GM12874 (cell line): Measurements from ENCODE around the gene PRAMEF11.
"Not testable (repeated sequence)": the region's sequence is repeated elsewhere in the genome, so short reads cannot be mapped to it uniquely, and the experiment has no call there.

Source experiments
- TF ChIP-seq, protein P1 (sequence below): IDR thresholded peaks from 2 replicates; pipeline ENCODE4 v1.5.1; 2011; ENCODE audit warnings: low read depth, mild to moderate bottlenecking, control low read depth, low read length, moderate library complexity; ENCODE audit not compliant: insufficient read depth

PRAMEF11 gene

DNA sequence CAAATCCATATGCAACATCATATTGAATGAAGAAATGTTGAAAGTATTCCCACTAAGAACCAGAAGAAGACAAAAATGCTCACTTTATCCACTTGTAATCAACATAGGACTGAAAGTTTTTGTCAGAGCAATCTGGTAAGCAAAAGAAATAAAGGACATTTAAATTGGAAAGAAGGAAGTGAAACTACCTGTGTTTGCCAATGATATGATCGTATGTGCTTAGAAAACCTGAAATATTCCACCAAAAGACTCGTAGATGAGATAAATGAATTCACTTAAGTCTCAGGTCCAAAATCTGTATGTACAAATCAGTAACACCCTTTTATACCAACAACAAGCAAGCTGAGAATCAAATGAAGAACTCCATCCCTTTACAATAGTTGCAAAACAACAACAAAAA, 31.5 kb downstream of the PRAMEF11 start:
- TF ChIP-seq, protein P1, sequence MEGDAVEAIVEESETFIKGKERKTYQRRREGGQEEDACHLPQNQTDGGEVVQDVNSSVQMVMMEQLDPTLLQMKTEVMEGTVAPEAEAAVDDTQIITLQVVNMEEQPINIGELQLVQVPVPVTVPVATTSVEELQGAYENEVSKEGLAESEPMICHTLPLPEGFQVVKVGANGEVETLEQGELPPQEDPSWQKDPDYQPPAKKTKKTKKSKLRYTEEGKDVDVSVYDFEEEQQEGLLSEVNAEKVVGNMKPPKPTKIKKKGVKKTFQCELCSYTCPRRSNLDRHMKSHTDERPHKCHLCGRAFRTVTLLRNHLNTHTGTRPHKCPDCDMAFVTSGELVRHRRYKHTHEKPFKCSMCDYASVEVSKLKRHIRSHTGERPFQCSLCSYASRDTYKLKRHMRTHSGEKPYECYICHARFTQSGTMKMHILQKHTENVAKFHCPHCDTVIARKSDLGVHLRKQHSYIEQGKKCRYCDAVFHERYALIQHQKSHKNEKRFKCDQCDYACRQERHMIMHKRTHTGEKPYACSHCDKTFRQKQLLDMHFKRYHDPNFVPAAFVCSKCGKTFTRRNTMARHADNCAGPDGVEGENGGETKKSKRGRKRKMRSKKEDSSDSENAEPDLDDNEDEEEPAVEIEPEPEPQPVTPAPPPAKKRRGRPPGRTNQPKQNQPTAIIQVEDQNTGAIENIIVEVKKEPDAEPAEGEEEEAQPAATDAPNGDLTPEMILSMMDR, result no peak

DNA sequence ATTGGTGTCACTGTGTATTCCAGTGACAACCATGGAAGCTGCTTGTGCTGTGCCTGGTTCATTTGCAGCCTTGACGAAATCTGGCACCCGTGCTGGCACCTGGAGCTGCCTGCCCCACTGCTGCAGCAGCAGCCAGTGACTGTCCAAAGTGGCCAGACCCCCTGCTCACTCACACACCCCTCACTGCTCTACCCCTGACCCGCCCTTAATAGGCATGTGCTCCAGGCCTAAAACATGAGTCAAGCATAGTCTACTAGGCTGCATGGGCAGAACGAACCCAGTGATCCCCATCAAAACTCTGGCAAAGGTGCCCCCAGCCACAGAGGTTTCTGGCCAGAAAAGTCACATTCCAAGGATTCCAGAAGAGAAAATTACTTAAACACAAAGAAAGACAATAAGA, 32.3 kb downstream of the PRAMEF11 start:
- TF ChIP-seq, protein P1, result no peak

DNA sequence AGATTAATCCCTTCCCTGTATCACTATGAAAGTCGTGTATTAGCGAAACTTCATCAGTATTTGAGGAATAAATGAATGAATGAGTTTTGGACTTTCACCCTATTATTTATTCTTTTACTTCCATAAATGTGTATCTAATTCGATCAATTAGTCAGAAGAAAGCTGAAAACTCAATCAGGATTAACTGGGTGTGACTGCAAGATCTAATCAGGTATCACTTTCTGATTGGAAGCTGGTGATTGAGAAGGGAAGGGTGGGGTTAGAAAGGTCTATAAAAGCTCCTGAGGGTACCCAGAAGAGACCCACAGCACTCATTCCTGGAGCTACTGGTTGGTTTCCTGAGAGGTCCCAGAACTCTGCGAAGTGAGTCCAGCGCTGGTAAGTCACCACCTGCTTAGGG, 40.1 kb downstream of the PRAMEF11 start, which contains the start of gene PRAMEF1:
TSS of gene PRAMEF1 (plus strand) at position 301 of the 400 bp plus-strand sequence. CDS start 1,831 bp downstream, outside the sequence.
- TF ChIP-seq, protein P1, result not testable (repeated sequence)

DNA sequence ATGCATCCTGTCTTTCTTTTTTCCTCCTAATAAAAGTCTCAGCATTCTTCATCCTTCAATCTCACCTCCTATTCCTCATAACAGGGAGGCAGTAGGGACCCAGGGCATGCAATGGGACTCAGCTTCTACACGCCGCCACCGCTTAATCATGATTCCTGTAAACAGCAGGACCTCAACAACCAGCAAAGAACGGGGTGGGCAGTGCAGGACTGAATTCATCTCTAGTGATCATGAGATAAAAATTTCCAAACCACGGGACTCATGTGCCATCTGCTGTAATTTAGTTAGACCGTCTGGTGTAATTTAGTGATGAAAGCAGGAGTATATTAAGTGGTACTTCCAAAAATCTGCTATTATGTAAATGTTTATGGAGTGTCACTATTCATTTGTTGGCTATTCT, 52.3 kb downstream of the PRAMEF11 start:
- TF ChIP-seq, protein P1, result no peak

DNA sequence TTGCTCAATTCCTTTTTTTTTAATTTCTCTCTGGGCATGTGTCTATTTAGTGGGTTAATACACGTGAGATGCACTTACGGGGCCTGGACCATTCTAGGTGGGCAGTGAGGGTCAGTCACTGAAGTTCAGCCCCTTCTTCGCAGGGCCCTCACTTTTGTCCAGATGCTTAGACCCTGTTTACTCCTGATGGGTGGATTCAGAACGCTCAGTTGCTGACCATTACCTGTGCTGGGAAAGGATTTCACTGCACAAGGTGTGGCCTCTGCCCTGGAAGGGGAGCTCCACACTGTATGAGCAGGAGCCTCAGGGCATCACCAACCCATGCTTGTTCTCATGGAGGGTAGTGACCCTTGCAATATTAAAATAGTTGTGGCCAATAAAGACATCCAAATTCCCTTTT, 53.1 kb downstream of the PRAMEF11 start:
- TF ChIP-seq, protein P1, result no peak

DNA sequence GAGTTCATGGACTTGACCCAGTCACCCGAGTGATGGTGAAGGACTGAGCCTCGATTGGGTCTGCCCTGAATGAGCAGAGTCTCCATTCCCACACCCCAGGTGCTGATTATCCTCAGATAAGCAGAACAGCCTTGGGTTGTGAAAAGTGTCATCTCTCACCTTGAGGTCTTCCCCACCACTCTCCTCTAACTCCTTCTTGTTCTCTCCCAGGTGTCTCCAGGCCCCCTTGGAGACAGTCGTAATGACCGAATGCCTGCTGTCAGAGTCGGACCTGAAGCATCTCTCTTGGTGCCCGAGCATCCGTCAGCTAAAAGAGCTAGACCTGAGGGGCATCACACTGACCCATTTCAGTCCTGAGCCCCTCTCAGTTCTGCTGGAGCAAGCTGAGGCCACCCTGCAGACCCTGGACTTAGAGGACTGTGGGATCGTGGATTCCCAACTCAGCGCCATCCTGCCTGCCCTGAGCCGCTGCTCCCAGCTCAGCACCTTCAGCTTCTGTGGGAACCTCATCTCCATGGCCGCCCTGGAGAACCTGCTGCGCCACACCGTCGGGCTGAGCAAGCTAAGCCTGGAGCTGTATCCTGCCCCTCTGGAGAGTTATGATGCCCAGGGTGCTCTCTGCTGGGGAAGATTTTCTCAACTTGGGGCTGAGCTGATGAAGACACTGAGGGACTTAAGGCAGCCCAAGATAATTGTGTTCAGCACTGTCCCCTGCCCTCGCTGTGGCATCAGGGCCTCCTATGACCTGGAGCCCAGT, 54.2 kb downstream of the PRAMEF11 start:
- TF ChIP-seq, protein P1, result no peak

DNA sequence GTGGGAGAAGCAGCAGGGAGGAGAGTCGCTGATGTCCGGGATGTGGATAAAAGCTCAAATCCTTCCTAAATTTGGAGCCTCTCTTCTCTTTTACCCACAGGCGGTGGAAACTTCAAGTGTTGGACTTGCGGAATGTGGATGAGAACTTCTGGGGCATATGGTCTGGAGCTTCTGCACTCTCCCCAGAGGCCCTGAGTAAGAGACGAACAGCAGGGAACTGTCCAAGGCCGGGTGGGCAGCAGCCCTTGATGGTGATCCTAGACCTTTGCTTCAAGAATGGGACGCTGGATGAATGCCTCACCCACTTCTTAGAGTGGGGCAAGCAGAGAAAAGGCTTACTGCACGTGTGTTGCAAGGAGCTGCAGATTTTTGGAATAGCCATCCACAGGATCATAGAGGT, 55.8 kb downstream of the PRAMEF11 start:
- TF ChIP-seq, protein P1, result no peak
